GM21381 (cell line): ENCODE measurements around the gene FLT1.

Experiments
- ATAC-seq: cut with Tn5 transposase; IDR thresholded peaks from one replicate; pipeline ENCODE4 v1.9.1; 2021; ENCODE audit warnings: mild to moderate bottlenecking, moderate library complexity; ENCODE audit not compliant: unreplicated experiment

The FLT1 gene

GRCh38 chr13:28463481-28463880 lies 31.4 kb downstream of the FLT1 start:
- ATAC-seq: no peak

- no peak for ATAC-seq
Observed at GRCh38 chr13:28459911-28460310, 35.0 kb downstream of the FLT1 start.

- no peak for ATAC-seq
Observed at GRCh38 chr13:28458608-28459007, 36.3 kb downstream of the FLT1 start.

GRCh38 chr13:28458051-28458450 lies 36.9 kb downstream of the FLT1 start:
- no peak for ATAC-seq

GRCh38 chr13:28457521-28457920 lies 37.4 kb downstream of the FLT1 start:
- ATAC-seq: no peak

GRCh38 chr13:28455580-28456194 lies 39.2 kb downstream of the FLT1 start:
- no peak for ATAC-seq

- ATAC-seq: no peak
Observed at GRCh38 chr13:28452755-28453154, 42.2 kb downstream of the FLT1 start.

- no peak for ATAC-seq
Observed at GRCh38 chr13:28451482-28452217, 43.3 kb downstream of the FLT1 start.

- ATAC-seq: no peak
Observed at GRCh38 chr13:28449826-28450773, 44.8 kb downstream of the FLT1 start.

- ATAC-seq: no peak
Observed at GRCh38 chr13:28448651-28449358, 46.1 kb downstream of the FLT1 start.

GRCh38 chr13:28447989-28448388 lies 46.9 kb downstream of the FLT1 start:
- no peak for ATAC-seq

- ATAC-seq: no peak
Observed at GRCh38 chr13:28447206-28447605, 47.7 kb downstream of the FLT1 start.

- ATAC-seq: no peak
Observed at GRCh38 chr13:28442839-28443238, 52.1 kb downstream of the FLT1 start.

- no peak for ATAC-seq
Observed at GRCh38 chr13:28441529-28441928, 53.4 kb downstream of the FLT1 start.

- no peak for ATAC-seq
Observed at GRCh38 chr13:28440774-28441504, 54.0 kb downstream of the FLT1 start.

- no peak for ATAC-seq
Observed at GRCh38 chr13:28438598-28439334, 56.2 kb downstream of the FLT1 start.

GRCh38 chr13:28438067-28438466 lies 56.9 kb downstream of the FLT1 start:
- no peak for ATAC-seq

- ATAC-seq: no peak
Observed at GRCh38 chr13:28435917-28436316, 59.0 kb downstream of the FLT1 start.

- ATAC-seq: no peak
Observed at GRCh38 chr13:28434926-28435325, 60.0 kb downstream of the FLT1 start.
